Natural killer cell (primary cell): ENCODE data around the gene TAF4. TPM values are rescaled to one million over a fixed set of nuclear protein-coding genes. Genes with fewer than 3 reads are reported as not detected.

ENCODE experiments used
- ATAC-seq, 3 donors: fragments of 150-1000 bp in 2 of 3; fragments of 200-7000 bp in 1 of 3; cut with Tn5 transposase; 1 replicate in 1 of 3; 2 replicates in 2 of 3; pipeline ENCODE4 v1.10.0; 2021; ENCODE audit warnings: mild to moderate bottlenecking in 2 of 3, moderate library complexity in 2 of 3
- DNase-seq, 2 donors: peaks; one replicate each; pipeline versions ENCODE4 v3.0.0 to v3.0.0-alpha.2; 2013 to 2021; ENCODE audit warnings: mixed read lengths in 1 of 2
- H3K27ac ChIP-seq: one replicate; pipeline ENCODE4 v1.5.1; 2013; ENCODE audit warnings: mild to moderate bottlenecking, low read length
- H3K27me3 ChIP-seq: one replicate; pipeline ENCODE4 v1.6.1; 2013; ENCODE audit warnings: low read length; ENCODE audit not compliant: control insufficient read depth, insufficient read depth
- H3K36me3 ChIP-seq: one replicate; pipeline ENCODE4 v1.6.1; 2013; ENCODE audit warnings: low read length; ENCODE audit not compliant: control insufficient read depth, insufficient read depth
- H3K4me1 ChIP-seq: one replicate; pipeline ENCODE4 v1.6.1; 2013; ENCODE audit warnings: low read length; ENCODE audit not compliant: control insufficient read depth, insufficient read depth
- H3K4me3 ChIP-seq: one replicate; pipeline ENCODE4 v1.5.1; 2013; ENCODE audit warnings: low read length
- H3K9me3 ChIP-seq: one replicate; pipeline ENCODE4 v1.6.1; 2013; ENCODE audit warnings: low read length; ENCODE audit not compliant: control insufficient read depth, insufficient read depth
- H3K27ac Mint-ChIP-seq, 2 donors: one replicate each; pipeline ENCODE4 v1.8.0; 2022; ENCODE audit warnings: mild to moderate bottlenecking in 2 of 2, mixed read lengths in 2 of 2, moderate library complexity in 1 of 2
- H3K27me3 Mint-ChIP-seq, 2 donors: one replicate each; pipeline ENCODE4 v1.8.0; 2022; ENCODE audit warnings: low read depth in 2 of 2, mixed read lengths in 2 of 2
- H3K36me3 Mint-ChIP-seq: one replicate; pipeline ENCODE4 v1.8.0; 2022; ENCODE audit warnings: mixed read lengths
- H3K4me1 Mint-ChIP-seq, 2 donors: one replicate each; pipeline ENCODE4 v1.8.0; 2022; ENCODE audit warnings: mixed read lengths in 2 of 2
- H3K4me3 Mint-ChIP-seq: one replicate; pipeline ENCODE4 v1.8.0; 2022; ENCODE audit warnings: mild to moderate bottlenecking, moderate library complexity, mixed read lengths
- H3K9me3 Mint-ChIP-seq, 2 donors: one replicate each; pipeline ENCODE4 v1.8.0; 2022; ENCODE audit warnings: mixed read lengths in 2 of 2
- WGBS: methylation state at CpG from one replicate; pipeline ENCODE4 v1.1.7; 2013; ENCODE audit warnings: missing lambda C conversion rate; ENCODE audit not compliant: insufficient coverage; 5-methylcytosine and 5-hydroxymethylcytosine counted together
- intact Hi-C: fragments of 100-400 bp; cut with micrococcal nuclease; formaldehyde crosslinking; loops from one replicate; pipeline ENCODE4 v1.14.2; 2022
- total RNA-seq, 4 donors: library from RNA; stranded (reverse); fragments of 120-200 nt in 1 of 4; gene quantifications; one replicate each; pipeline versions ENCODE4 v1.2.3 to v1.2.4, GENCODE V29; 2013 to 2022
- TF ChIP-seq, protein P1 (sequence below): fragments of 200-600 bp; IDR thresholded peaks from one replicate; pipeline ENCODE4 v1.8.0; 2022; ENCODE audit warnings: antibody characterized with exemption

Gene TAF4
- total RNA-seq, 3 donors from 2014 or later (not counting 1 experiment from before 2014, with no cell fraction given) = 30.0 to 35.1 (median 30.3) TPM

DNA sequence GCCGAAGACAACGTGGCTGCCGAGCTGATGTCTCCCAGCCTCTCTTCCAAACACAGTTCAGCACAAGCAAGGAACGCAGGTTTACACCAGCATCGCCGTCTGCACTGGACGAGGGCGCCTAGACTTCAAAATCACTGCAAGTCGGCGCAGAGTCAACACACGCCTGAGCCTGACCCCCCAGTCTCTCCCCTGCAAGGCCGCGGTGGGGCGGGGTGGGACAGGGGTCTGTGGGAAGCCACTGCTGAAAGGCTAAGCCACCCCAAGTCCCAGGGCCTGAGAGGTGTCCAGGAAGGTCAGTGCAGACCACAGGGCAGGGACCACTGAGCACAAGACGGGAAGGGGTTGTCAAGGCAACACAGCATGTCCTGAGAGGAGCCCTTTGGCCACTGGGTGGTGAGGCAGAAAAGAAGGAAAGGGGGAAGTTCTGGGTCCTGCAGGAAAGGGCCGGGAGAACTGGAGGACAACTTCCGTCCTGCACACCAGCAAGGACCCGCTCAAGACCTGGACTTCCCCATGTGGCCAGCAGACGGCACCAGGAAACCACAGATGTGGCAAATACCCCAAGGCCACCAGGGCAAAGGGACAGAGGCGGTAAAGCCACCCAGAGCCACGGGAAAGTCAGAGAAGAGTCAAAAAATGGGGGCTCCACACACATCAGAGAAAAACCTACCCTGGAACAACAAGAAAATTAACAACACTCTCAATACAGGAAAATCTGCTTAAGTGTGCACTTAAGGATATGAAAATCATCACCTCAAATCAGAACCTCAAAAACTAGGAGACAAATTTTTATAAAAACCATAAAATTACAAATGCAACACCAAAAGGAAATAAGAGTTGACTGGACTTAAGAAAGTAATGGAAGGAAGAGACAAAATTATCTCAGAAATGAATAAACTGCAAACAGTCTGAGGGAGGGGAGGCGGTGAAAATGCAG lies 84.8 kb downstream of the TAF4 start:
- Histone ChIP-seq H3K4me3 (no peak overlapping the region), H3K9me3 (peaks cover 26% of the 10 kb centered on the region), H3K4me1 (peaks cover 42% of the 10 kb centered on the region), H3K27ac (peak overlapping the region; percentile 46), H3K27me3 (no peaks in the 10 kb centered on the region), H3K36me3 (peaks cover 4% of the 10 kb centered on the region)
- TF ChIP-seq, protein P1, sequence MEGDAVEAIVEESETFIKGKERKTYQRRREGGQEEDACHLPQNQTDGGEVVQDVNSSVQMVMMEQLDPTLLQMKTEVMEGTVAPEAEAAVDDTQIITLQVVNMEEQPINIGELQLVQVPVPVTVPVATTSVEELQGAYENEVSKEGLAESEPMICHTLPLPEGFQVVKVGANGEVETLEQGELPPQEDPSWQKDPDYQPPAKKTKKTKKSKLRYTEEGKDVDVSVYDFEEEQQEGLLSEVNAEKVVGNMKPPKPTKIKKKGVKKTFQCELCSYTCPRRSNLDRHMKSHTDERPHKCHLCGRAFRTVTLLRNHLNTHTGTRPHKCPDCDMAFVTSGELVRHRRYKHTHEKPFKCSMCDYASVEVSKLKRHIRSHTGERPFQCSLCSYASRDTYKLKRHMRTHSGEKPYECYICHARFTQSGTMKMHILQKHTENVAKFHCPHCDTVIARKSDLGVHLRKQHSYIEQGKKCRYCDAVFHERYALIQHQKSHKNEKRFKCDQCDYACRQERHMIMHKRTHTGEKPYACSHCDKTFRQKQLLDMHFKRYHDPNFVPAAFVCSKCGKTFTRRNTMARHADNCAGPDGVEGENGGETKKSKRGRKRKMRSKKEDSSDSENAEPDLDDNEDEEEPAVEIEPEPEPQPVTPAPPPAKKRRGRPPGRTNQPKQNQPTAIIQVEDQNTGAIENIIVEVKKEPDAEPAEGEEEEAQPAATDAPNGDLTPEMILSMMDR = no peak
- H3K9me3 Mint-ChIP-seq = peaks cover 7 to 10% of the 10 kb centered on the region in 2 donors
- H3K4me1 Mint-ChIP-seq = peaks cover 37 to 51% of the 10 kb centered on the region in 2 donors
- DNase-seq = peak in 1 of 2 donors; percentile 20
- H3K27me3 Mint-ChIP-seq = no peaks in the 10 kb centered on the region
- H3K36me3 Mint-ChIP-seq = peaks cover 15% of the 10 kb centered on the region
- WGBS = 86% methylated on average over 22 of the region's 22 CpGs
- peak overlapping the region; percentile 55 for H3K4me3 Mint-ChIP-seq
- peak in 2 of 3 donors; percentile 46 to 56 for ATAC-seq
- peak overlapping the region; percentile 77 to 79 for H3K27ac Mint-ChIP-seq
- intact Hi-C loops = no loop called here

DNA sequence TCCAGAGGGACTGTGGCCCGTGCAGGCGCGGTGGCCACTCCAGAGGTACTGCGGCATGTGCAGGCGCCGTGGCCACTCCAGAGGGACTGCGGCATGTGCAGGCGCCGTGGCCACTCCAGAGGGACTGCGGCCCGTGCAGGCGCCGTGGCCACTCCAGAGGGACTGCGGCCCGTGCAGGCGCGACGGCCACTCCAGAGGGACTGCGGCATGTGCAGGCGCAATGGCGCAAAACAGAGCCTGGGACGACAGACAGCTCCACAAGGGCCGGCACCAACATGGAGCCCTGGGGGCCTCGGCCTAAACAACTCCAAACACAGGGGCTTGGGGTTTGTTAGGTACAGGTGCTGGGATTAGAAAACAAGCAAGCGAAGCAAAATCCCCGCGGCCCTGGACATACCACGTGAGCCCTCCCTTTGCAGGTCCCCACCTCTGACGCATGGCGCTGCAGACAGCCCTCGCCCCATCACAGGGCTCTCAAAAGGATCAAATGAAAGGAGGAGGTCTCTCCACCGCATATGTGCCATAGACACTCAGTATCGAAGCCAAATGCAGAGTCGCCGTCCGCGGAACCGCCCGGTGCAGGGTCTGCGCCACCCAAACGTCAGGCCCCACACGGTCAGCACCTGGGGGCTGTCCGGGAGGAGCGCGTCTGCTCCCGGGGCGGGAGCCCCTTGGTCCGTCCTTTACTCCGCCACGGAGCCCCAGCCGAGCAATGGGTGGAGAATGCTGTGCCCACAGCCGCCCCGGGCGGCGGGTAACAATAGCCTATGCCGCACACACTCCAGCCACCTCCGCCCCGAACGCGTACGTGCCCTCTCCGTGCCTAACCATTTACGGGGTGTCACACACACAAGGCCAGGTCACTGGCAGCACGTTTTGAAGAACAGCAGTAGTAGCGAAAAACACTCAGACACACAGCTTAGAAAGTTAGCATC lies 85.7 kb downstream of the TAF4 start:
- H3K9me3 Mint-ChIP-seq = peaks cover 7 to 10% of the 10 kb centered on the region in 2 donors
- intact Hi-C loops = no loop called here
- no peaks in the 10 kb centered on the region for H3K27me3 ChIP-seq
- 97% methylated on average over 65 of the region's 65 CpGs for WGBS
- peaks cover 38 to 52% of the 10 kb centered on the region in 2 donors for H3K4me1 Mint-ChIP-seq
- H3K27ac ChIP-seq = no peak overlapping the region
- H3K4me3 ChIP-seq = no peak overlapping the region
- H3K9me3 ChIP-seq = peaks cover 16% of the 10 kb centered on the region
- peaks cover 34% of the 10 kb centered on the region for H3K4me1 ChIP-seq
- no peak overlapping the region for H3K27ac Mint-ChIP-seq
- ATAC-seq = no peak
- no peak overlapping the region for H3K4me3 Mint-ChIP-seq
- TF ChIP-seq, protein P1 = no peak
- H3K36me3 Mint-ChIP-seq = peaks cover 15% of the 10 kb centered on the region
- H3K36me3 ChIP-seq = peaks cover 4% of the 10 kb centered on the region
- H3K27me3 Mint-ChIP-seq = no peaks in the 10 kb centered on the region
- no peak for DNase-seq

DNA sequence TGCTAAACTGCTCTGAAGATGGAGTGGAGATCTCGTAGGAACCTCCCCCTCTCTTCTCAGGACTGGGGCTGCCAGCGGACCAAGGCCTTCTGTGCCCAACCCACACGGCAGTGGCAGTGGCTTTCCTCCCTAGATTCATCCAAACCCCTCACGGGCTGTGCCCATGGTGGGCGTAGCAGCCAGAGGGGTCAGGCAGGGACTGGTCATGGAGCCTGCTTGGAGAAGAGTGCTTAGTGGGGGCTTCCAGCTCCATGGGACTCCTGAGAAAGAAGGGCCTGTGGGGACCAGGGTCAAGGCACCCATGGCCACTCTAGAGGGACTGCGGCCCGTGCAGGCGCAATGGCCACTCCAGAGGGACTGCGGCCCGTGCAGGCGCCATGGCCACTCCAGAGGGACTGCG lies 86.6 kb downstream of the TAF4 start:
- Histone ChIP-seq H3K36me3 (peaks cover 6% of the 10 kb centered on the region), H3K27me3 (no peaks in the 10 kb centered on the region), H3K4me3 (no peak overlapping the region), H3K27ac (no peak overlapping the region), H3K4me1 (peaks cover 33% of the 10 kb centered on the region), H3K9me3 (peaks cover 16% of the 10 kb centered on the region)
- no peak overlapping the region for H3K4me3 Mint-ChIP-seq
- intact Hi-C loops = no loop called here
- ATAC-seq (no peak), DNase-seq (no peak)
- no peak overlapping the region for H3K27ac Mint-ChIP-seq
- WGBS = 98% methylated on average over 12 of the region's 12 CpGs
- peaks cover 35 to 45% of the 10 kb centered on the region in 2 donors for H3K4me1 Mint-ChIP-seq
- H3K36me3 Mint-ChIP-seq = peaks cover 15% of the 10 kb centered on the region
- TF ChIP-seq, protein P1 = no peak
- no peaks in the 10 kb centered on the region for H3K27me3 Mint-ChIP-seq
- peaks cover 7 to 10% of the 10 kb centered on the region in 2 donors for H3K9me3 Mint-ChIP-seq
